Measurements from ENCODE around the gene VDAC2.

The VDAC2 gene

DNA sequence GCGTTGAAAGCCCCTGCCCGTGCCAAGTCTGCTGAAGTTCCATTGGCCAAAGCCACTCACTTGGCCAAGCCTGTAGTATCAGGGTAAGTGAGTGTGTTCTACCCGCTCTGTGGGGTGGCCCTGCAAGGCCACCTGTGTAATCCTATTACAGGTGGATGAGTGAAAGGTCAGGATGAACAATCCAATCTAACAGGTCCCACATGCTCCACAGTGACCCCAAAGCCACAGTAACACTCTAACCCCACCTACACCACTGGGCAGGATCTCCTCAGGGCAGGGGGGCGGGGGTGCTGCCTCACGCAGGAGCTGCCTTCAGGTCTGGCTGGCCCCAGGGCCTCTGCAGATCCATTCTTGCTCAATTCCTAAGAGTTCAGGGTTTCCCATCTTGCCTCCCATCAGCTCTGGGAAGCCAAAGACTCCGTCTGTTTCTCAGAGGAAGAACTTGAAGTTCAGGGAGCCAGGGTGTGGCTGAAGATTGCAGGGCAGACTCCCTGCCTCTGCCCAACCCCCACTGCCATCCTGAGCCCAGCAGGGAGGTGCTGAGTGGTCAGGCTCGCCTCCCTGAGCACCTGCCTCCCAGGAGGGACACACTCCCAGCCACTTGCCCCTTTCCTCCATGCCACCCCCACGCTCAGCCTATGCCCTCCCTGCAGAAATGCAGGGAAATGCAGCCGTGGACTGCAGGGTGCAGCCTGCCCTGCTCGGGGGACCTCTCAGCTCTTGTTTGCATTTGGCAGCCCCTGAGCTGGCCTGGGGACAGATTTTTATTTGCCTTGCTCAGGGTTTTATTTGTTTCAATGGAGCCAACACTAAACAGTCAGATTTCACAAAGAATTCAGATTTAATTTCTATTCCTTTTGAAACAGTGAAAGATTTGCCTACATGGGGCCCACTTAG is 35.0 kb downstream of the VDAC2 start:
- Histone ChIP-seq H3K36me3 (ENCODE audit: control insufficient read depth in 4 of 4, insufficient read depth in 4 of 4, low read length in 3 of 4) (no peaks in the 10 kb centered on the region), H3K27me3 (replicated peaks in 2 of 5; ENCODE audit: control insufficient read depth in 4 of 5, insufficient read depth in 5 of 5, low read length in 4 of 5) (peaks cover 0 to 2% (median 0%) of the 10 kb centered on the region in 5 experiments), H3K4me3 (ENCODE audit: control insufficient read depth in 1 of 7, extremely low read depth in 1 of 7, insufficient read depth in 4 of 7, low read depth in 2 of 7, low read length in 6 of 7) (no peak overlapping the region), H3K27ac (ENCODE audit: insufficient read depth in 1 of 2, low read depth in 1 of 2, low read length in 2 of 2, poor library complexity in 1 of 2, severe bottlenecking in 2 of 2) (no peak overlapping the region), H3K4me1 (ENCODE audit: control extremely low read depth in 1 of 4, control insufficient read depth in 4 of 4, insufficient read depth in 4 of 4, low read length in 3 of 4) (no peaks in the 10 kb centered on the region), H3K9me3 (ENCODE audit: control extremely low read depth in 1 of 5, control insufficient read depth in 4 of 5, insufficient read depth in 2 of 5, low read depth in 1 of 5, low read length in 4 of 5) (no peaks in the 10 kb centered on the region)
- 94% methylated on average over 6 of the region's 10 CpGs for WGBS (ENCODE audit: insufficient coverage)
- POLR2A ChIA-PET, result no interaction called here
- DNase-seq, result no peak
- CTCF ChIA-PET, result interaction anchor here (2.2 kb wide), 1 partner anchor 9 kb away, joined by 13 read pairs; the partner anchor contains the start of gene COMTD1

DNA sequence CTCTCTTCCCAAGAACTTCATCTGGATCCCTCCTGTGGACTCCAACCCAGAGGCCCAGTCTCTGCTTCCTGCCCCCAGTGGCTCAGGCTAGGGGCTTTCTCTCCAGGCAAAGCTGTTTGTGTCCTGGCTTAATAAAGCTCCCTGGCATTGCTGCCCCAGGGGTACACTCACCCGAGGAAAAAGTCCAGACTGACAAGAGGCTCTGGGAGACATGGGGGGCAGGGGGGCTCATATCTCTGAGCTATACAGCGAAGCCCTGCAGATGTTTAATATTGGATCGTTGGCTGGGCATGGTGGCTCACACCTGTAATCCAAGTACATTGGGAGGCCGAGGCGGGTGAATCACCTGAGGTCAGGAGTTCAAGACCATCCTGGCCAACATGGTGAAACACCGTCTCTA is 35.9 kb downstream of the VDAC2 start:
- peaks cover 0 to 2% (median 0%) of the 10 kb centered on the region in 5 experiments for H3K27me3 ChIP-seq (replicated peaks in 2 of 5; ENCODE audit: control insufficient read depth in 4 of 5, insufficient read depth in 5 of 5, low read length in 4 of 5)
- 93% methylated on average over 5 of the region's 6 CpGs for WGBS (ENCODE audit: insufficient coverage)
- H3K27ac ChIP-seq (ENCODE audit: insufficient read depth in 1 of 2, low read depth in 1 of 2, low read length in 2 of 2, poor library complexity in 1 of 2, severe bottlenecking in 2 of 2), result no peak overlapping the region
- no peaks in the 10 kb centered on the region for H3K9me3 ChIP-seq (ENCODE audit: control extremely low read depth in 1 of 5, control insufficient read depth in 4 of 5, insufficient read depth in 2 of 5, low read depth in 1 of 5, low read length in 4 of 5)
- ChIA-PET CTCF (interaction anchor here (1.4 to 2.2 kb wide), 3 partner anchors 10 to 18 kb away, joined by 3 to 13 read pairs (median 4); partner anchors contain the start of gene COMTD1), POLR2A (no interaction called here)
- H3K4me1 ChIP-seq (ENCODE audit: control extremely low read depth in 1 of 4, control insufficient read depth in 4 of 4, insufficient read depth in 4 of 4, low read length in 3 of 4), result no peaks in the 10 kb centered on the region
- no peak overlapping the region for H3K4me3 ChIP-seq (ENCODE audit: control insufficient read depth in 1 of 7, extremely low read depth in 1 of 7, insufficient read depth in 4 of 7, low read depth in 2 of 7, low read length in 6 of 7)
- no peaks in the 10 kb centered on the region for H3K36me3 ChIP-seq (ENCODE audit: control insufficient read depth in 4 of 4, insufficient read depth in 4 of 4, low read length in 3 of 4)
- DNase-seq, result no peak

DNA sequence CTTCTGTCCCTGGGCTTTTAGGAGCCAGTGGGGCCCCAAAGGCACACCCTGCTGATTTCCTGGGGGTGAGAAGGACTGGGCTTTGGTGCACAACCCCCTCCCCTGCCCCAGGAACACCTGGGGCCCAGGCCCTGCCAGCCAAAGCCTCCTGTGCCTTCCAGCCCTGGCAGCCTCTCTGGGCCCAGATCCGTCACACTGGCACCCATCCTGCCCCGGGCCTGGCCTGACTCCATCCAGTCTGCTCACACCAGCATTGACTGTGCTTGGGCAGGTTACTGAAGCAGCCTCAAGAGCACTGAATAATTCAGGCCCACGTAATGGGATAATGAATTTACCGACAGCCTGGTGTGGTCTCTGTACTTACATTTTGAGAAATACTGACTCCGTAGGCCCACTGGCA is 37.2 kb downstream of the VDAC2 start:
- ChIA-PET CTCF (interaction anchor here (1.4 to 2.2 kb wide), 3 partner anchors 11 to 17 kb away, joined by 3 to 13 read pairs (median 4); partner anchors contain the start of gene COMTD1), POLR2A (no interaction called here)
- Histone ChIP-seq H3K27me3 (replicated peaks in 2 of 5; ENCODE audit: control insufficient read depth in 4 of 5, insufficient read depth in 5 of 5, low read length in 4 of 5) (peaks cover 0 to 2% (median 0%) of the 10 kb centered on the region in 5 experiments), H3K4me1 (ENCODE audit: control extremely low read depth in 1 of 4, control insufficient read depth in 4 of 4, insufficient read depth in 4 of 4, low read length in 3 of 4) (no peaks in the 10 kb centered on the region), H3K27ac (ENCODE audit: insufficient read depth in 1 of 2, low read depth in 1 of 2, low read length in 2 of 2, poor library complexity in 1 of 2, severe bottlenecking in 2 of 2) (no peak overlapping the region), H3K9me3 (ENCODE audit: control extremely low read depth in 1 of 5, control insufficient read depth in 4 of 5, insufficient read depth in 2 of 5, low read depth in 1 of 5, low read length in 4 of 5) (peaks cover 0 to 8% (median 4%) of the 10 kb centered on the region in 5 experiments), H3K36me3 (ENCODE audit: control insufficient read depth in 4 of 4, insufficient read depth in 4 of 4, low read length in 3 of 4) (no peaks in the 10 kb centered on the region), H3K4me3 (ENCODE audit: control insufficient read depth in 1 of 7, extremely low read depth in 1 of 7, insufficient read depth in 4 of 7, low read depth in 2 of 7, low read length in 6 of 7) (no peak overlapping the region)
- WGBS (ENCODE audit: insufficient coverage), result 94% methylated on average over 3 of the region's 5 CpGs
- DNase-seq, result no peak

DNA sequence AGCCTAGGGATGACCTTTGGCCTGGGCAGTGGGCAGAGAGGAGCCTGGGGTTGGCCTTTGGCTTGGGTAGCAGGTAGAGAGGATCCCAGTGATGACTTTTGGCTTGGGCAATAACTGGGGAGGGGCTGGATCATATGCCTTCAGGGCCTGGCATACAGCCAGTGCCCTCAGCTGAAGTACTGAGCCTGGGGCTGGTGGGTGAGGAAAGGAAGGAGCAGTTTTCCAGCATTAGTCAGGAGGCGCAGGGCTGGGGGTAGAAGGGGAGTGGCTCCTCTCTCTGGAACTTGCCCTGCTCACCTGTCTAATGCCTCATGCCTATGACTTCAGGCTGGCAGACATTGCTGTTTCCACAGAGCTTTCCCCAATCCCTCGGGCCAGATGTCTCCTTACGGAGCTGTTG is 40.3 kb downstream of the VDAC2 start:
- 75% methylated on average over 2 of the region's 3 CpGs for WGBS (ENCODE audit: insufficient coverage)
- H3K27ac ChIP-seq (ENCODE audit: insufficient read depth in 1 of 2, low read depth in 1 of 2, low read length in 2 of 2, poor library complexity in 1 of 2, severe bottlenecking in 2 of 2), result no peak overlapping the region
- ChIA-PET CTCF (interaction anchor here (1.2 kb wide), 1 partner anchor 15 kb away, joined by 3 read pairs; no protein-coding TSS in a partner anchor), POLR2A (no interaction called here)
- H3K4me3 ChIP-seq (ENCODE audit: control insufficient read depth in 1 of 7, extremely low read depth in 1 of 7, insufficient read depth in 4 of 7, low read depth in 2 of 7, low read length in 6 of 7), result no peak overlapping the region
- H3K4me1 ChIP-seq (ENCODE audit: control extremely low read depth in 1 of 4, control insufficient read depth in 4 of 4, insufficient read depth in 4 of 4, low read length in 3 of 4), result no peaks in the 10 kb centered on the region
- peaks cover 0 to 25% (median 7%) of the 10 kb centered on the region in 5 experiments for H3K9me3 ChIP-seq (ENCODE audit: control extremely low read depth in 1 of 5, control insufficient read depth in 4 of 5, insufficient read depth in 2 of 5, low read depth in 1 of 5, low read length in 4 of 5)
- no peak for DNase-seq
- no peaks in the 10 kb centered on the region for H3K27me3 ChIP-seq (replicated peaks in 2 of 5; ENCODE audit: control insufficient read depth in 4 of 5, insufficient read depth in 5 of 5, low read length in 4 of 5)
- no peaks in the 10 kb centered on the region for H3K36me3 ChIP-seq (ENCODE audit: control insufficient read depth in 4 of 4, insufficient read depth in 4 of 4, low read length in 3 of 4)

DNA sequence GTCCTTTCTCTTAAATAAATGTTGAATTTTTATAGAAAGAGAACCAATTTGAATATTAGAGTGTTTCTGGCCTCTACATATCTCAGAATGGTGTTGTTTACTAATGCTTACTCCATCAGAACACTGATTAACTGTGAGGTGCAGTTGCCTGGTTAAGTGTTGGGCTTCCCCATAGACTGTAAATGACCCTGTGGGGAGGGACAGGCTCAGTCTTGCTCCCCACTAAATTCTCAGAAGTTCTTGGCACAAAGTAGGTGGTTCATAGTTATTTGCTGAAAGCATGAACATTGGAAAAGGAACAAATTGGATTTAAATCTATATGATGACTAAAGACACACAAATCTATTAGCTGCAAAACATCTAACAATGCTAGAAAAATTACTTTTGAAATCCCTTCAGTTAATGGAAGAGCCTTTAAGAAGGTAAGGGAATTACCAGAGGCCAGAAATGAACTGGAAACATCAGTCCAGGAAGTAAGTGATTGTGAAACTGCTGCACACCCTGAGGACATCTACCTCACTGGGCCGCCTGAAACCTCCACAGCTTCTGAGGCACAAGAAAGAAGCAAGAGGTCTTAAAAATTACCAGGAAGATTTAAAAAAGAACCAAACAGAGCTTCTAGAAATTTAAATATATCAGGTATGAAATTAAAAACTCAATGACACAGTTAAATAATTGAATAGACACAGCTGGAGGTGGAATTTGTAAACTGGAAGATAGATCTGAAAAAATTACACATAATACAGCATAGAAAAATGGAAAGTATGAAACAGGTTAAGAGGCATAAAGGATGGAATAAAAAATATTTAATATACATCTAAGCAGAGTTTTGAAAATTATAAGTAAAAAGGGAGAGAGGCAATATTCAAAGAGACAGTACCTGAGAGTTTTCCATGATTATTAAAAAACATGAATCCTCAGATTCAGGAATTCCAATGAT is 43.0 kb downstream of the VDAC2 start:
- H3K27me3 ChIP-seq (replicated peaks in 2 of 5; ENCODE audit: control insufficient read depth in 4 of 5, insufficient read depth in 5 of 5, low read length in 4 of 5), result no peaks in the 10 kb centered on the region
- peaks cover 0 to 27% (median 7%) of the 10 kb centered on the region in 5 experiments for H3K9me3 ChIP-seq (ENCODE audit: control extremely low read depth in 1 of 5, control insufficient read depth in 4 of 5, insufficient read depth in 2 of 5, low read depth in 1 of 5, low read length in 4 of 5)
- WGBS (ENCODE audit: insufficient coverage), result no CpG with 5 or more reads among the region's 1 CpG
- no peaks in the 10 kb centered on the region for H3K36me3 ChIP-seq (ENCODE audit: control insufficient read depth in 4 of 4, insufficient read depth in 4 of 4, low read length in 3 of 4)
- DNase-seq, result no peak
- ChIA-PET CTCF (no interaction called here), POLR2A (no interaction called here)
- H3K4me1 ChIP-seq (ENCODE audit: control extremely low read depth in 1 of 4, control insufficient read depth in 4 of 4, insufficient read depth in 4 of 4, low read length in 3 of 4), result no peaks in the 10 kb centered on the region
- no peak overlapping the region for H3K4me3 ChIP-seq (ENCODE audit: control insufficient read depth in 1 of 7, extremely low read depth in 1 of 7, insufficient read depth in 4 of 7, low read depth in 2 of 7, low read length in 6 of 7)
- H3K27ac ChIP-seq (ENCODE audit: insufficient read depth in 1 of 2, low read depth in 1 of 2, low read length in 2 of 2, poor library complexity in 1 of 2, severe bottlenecking in 2 of 2), result no peak overlapping the region

DNA sequence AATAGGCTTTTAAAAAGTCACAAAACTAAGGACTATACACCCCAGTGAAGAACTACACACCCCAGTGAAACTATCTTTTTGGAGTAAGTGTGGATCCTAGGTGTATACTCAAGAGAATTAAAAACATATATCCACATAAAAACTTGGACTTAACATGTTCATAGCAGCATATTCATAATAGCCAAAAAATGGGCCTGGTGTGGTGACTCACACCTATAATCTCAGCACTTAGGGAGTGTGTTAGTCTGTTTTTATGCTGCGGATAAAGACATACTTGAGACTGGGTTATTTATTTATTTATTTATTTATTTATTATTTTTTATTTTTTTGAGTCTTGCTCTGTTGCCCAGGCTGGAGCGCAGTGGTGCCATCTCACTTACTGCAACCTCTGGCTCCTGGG is 44.1 kb downstream of the VDAC2 start:
- no peaks in the 10 kb centered on the region for H3K27me3 ChIP-seq (replicated peaks in 2 of 5; ENCODE audit: control insufficient read depth in 4 of 5, insufficient read depth in 5 of 5, low read length in 4 of 5)
- no peak for DNase-seq
- no peak overlapping the region for H3K27ac ChIP-seq (ENCODE audit: insufficient read depth in 1 of 2, low read depth in 1 of 2, low read length in 2 of 2, poor library complexity in 1 of 2, severe bottlenecking in 2 of 2)
- no peaks in the 10 kb centered on the region for H3K4me1 ChIP-seq (ENCODE audit: control extremely low read depth in 1 of 4, control insufficient read depth in 4 of 4, insufficient read depth in 4 of 4, low read length in 3 of 4)
- ChIA-PET POLR2A (no interaction called here), CTCF (interaction anchor here (0.7 kb wide), 1 partner anchor 156 kb away, joined by 3 read pairs; no protein-coding TSS in a partner anchor)
- H3K36me3 ChIP-seq (ENCODE audit: control insufficient read depth in 4 of 4, insufficient read depth in 4 of 4, low read length in 3 of 4), result no peaks in the 10 kb centered on the region
- H3K4me3 ChIP-seq (ENCODE audit: control insufficient read depth in 1 of 7, extremely low read depth in 1 of 7, insufficient read depth in 4 of 7, low read depth in 2 of 7, low read length in 6 of 7), result no peak overlapping the region
- whole genome bisulfite sequencing (ENCODE audit: insufficient coverage), result no CpG with 5 or more reads among the region's 2 CpGs
- peaks cover 0 to 27% (median 7%) of the 10 kb centered on the region in 5 experiments for H3K9me3 ChIP-seq (ENCODE audit: control extremely low read depth in 1 of 5, control insufficient read depth in 4 of 5, insufficient read depth in 2 of 5, low read depth in 1 of 5, low read length in 4 of 5)
